Neural cell (in vitro differentiated cells): ENCODE measurements around the gene TRIM8. TPM values are rescaled to one million over a fixed set of nuclear protein-coding genes. Genes with fewer than 3 reads are reported as not detected.

Source experiments
- H2AFZ ChIP-seq: fragments of 200-600, 300-800 bp; sonication (generic), shearing (Covaris generic); 2 replicates; pipeline ENCODE4 v1.6.0; 2014; ENCODE audit warnings: low read depth, mild to moderate bottlenecking, antibody characterized with exemption, low read length, moderate library complexity
- H3F3A ChIP-seq: fragments of 200-600 bp; shearing (Covaris generic); 2 replicates; pipeline ENCODE4 v1.6.1; 2016; ENCODE audit warnings: mild to moderate bottlenecking, moderate library complexity, mixed read lengths, antibody characterized with exemption, low read length; ENCODE audit not compliant: insufficient read depth, poor library complexity, severe bottlenecking
- H3K27ac ChIP-seq: fragments of 200-600, 300-800 bp; sonication (generic), shearing (Covaris generic); 2 replicates; pipeline ENCODE4 v1.5.1; 2014; ENCODE audit warnings: mild to moderate bottlenecking, low read length, moderate library complexity
- H3K27me3 ChIP-seq: fragments of 300-800, 200-600 bp; sonication (generic), shearing (Covaris generic); 2 replicates; pipeline ENCODE4 v1.6.0; 2014; ENCODE audit warnings: mild to moderate bottlenecking, low read depth, low read length, moderate library complexity; ENCODE audit not compliant: insufficient read depth
- H3K36me3 ChIP-seq: fragments of 300-800, 200-600 bp; sonication (generic), shearing (Covaris generic); 2 replicates; pipeline ENCODE4 v1.5.1; 2014; ENCODE audit warnings: mild to moderate bottlenecking, antibody characterized with exemption, low read length, moderate library complexity; ENCODE audit not compliant: insufficient read depth
- H3K4me2 ChIP-seq: fragments of 300-800, 200-600 bp; sonication (generic), shearing (Covaris generic); 2 replicates; pipeline ENCODE4 v1.6.0; 2014; ENCODE audit warnings: mild to moderate bottlenecking, low read length
- H3K4me3 ChIP-seq: fragments of 300-800, 200-600 bp; sonication (generic), shearing (Covaris generic); 2 replicates; pipeline ENCODE4 v1.5.1; 2014; ENCODE audit warnings: mild to moderate bottlenecking, low read length, moderate library complexity
- H3K79me2 ChIP-seq: fragments of 200-600 bp; shearing (Covaris generic); replicated peaks from 2 replicates; pipeline ENCODE4 v1.6.0; 2014; ENCODE audit warnings: mild to moderate bottlenecking, low read length, moderate library complexity; ENCODE audit not compliant: insufficient read depth
- H3K9ac ChIP-seq: fragments of 300-800, 200-600 bp; sonication (generic), shearing (Covaris generic); 2 replicates; pipeline ENCODE4 v1.6.1; 2016; ENCODE audit warnings: mild to moderate bottlenecking, low read length, mixed read lengths
- H3K9me2 ChIP-seq: fragments of 200-600 bp; shearing (Covaris generic); 2 replicates; pipeline ENCODE4 v1.6.1; 2016; ENCODE audit warnings: mild to moderate bottlenecking, low read length, mixed read lengths; ENCODE audit not compliant: insufficient read depth
- H3K9me3 ChIP-seq: fragments of 200-600, 300-800 bp; sonication (generic), shearing (Covaris generic); 2 replicates; pipeline ENCODE4 v1.6.1; 2016; ENCODE audit warnings: mild to moderate bottlenecking, mixed run types, low read length, moderate library complexity, mixed read lengths
- H4K20me1 ChIP-seq: fragments of 200-600 bp; shearing (Covaris generic); 2 replicates; pipeline ENCODE4 v1.6.1; 2016; ENCODE audit warnings: mild to moderate bottlenecking, mixed run types; ENCODE audit not compliant: insufficient read depth
- CTCF ChIP-seq: fragments of 450-650 bp; IDR thresholded peaks from 2 replicates; pipeline ENCODE4 v1.5.1; 2014; ENCODE audit warnings: antibody characterized with exemption, mild to moderate bottlenecking, moderate library complexity; ENCODE audit not compliant: poor library complexity, severe bottlenecking
- EP300 ChIP-seq: fragments of 450-650 bp; conservative IDR thresholded peaks from 2 replicates; pipeline ENCODE4 v1.6.1; 2014; ENCODE audit warnings: antibody characterized with exemption, mild to moderate bottlenecking, moderate library complexity; ENCODE audit not compliant: poor library complexity, severe bottlenecking
- EZH2 ChIP-seq: fragments of 200-600, 300-800 bp; shearing (Covaris generic), sonication (generic); IDR thresholded peaks from 2 replicates; pipeline ENCODE4 v1.6.1; 2014; ENCODE audit warnings: antibody characterized with exemption, low read length, borderline replicate concordance, mild to moderate bottlenecking; ENCODE audit not compliant: insufficient read depth, poor library complexity, severe bottlenecking
- MXI1 ChIP-seq: fragments of 450-650 bp; conservative IDR thresholded peaks from 2 replicates; pipeline ENCODE4 v1.6.1; 2014; ENCODE audit warnings: antibody characterized with exemption, mild to moderate bottlenecking; ENCODE audit not compliant: poor library complexity, severe bottlenecking
- POLR2AphosphoS5 ChIP-seq: IDR thresholded peaks from 2 replicates; pipeline ENCODE4 v1.6.1; 2012
- RAD21 ChIP-seq: fragments of 450-650 bp; conservative IDR thresholded peaks from 2 replicates; pipeline ENCODE4 v1.6.1; 2014; ENCODE audit warnings: antibody characterized with exemption, mild to moderate bottlenecking, moderate library complexity
- REST ChIP-seq: IDR thresholded peaks from 2 replicates; pipeline ENCODE4 v1.6.1; 2012; ENCODE audit warnings: borderline replicate concordance
- SMC3 ChIP-seq: fragments of 450-650 bp; conservative IDR thresholded peaks from 2 replicates; pipeline ENCODE4 v1.6.1; 2014; ENCODE audit warnings: antibody characterized with exemption, mild to moderate bottlenecking, moderate library complexity; ENCODE audit not compliant: poor library complexity
- TAF1 ChIP-seq: IDR thresholded peaks from 2 replicates; pipeline ENCODE4 v1.6.1; 2012; ENCODE audit warnings: low read depth
- polyA plus RNA-seq: library from polyadenylated mRNA; depleted of rRNA; stranded (reverse); fragments of >200 nt; gene quantifications from 2 replicates; pipeline ENCODE4 v1.2.3, GENCODE V29; 2014

Gene TRIM8
- polyA plus RNA-seq, 1 donor from 2014 or later = 47.5 TPM

DNA sequence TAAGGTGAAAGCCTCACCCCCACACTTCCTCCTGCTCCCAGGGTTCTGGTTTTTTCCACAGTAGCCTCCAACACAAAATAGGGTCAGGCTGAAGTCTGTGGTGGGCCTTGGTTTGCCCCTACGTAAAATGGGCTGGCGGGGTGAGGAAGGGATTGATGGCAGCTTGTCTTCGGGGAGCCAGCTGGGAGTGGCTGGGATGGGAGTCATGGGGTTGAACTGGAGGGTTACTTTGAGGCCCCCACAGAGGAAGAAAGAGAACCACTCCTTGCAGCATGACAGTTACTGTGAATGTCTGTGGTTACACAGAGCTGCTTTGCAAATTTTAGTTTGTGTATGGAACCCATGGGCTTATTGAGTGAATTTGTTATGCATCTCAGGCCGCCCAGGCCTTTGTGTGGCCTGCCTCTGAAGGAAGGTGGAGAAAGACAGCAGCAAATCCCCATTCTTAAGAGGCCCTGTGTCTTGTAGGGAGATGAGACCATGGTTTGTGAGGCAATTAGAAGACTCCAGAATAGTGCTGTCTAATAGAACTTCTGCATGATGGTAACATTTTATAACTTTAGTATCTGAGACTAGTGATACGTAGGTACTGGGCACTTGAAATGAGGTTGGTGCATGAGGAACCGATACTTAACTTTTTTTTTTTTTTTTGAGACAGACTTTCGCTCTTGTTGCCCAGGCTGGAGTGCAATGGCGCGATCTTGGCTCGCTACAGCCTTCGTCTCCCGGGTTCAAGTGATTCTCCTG is 8.1 kb downstream of the TRIM8 start:
- H2AFZ ChIP-seq = no peak overlapping the region
- H3K9me2 ChIP-seq = no peaks in the 10 kb centered on the region
- no peak overlapping the region for H3K27ac ChIP-seq
- no peaks in the 10 kb centered on the region for H3K36me3 ChIP-seq
- no peak overlapping the region for H3K4me3 ChIP-seq
- no peaks in the 10 kb centered on the region for H3K27me3 ChIP-seq
- no peaks in the 10 kb centered on the region for H3K9me3 ChIP-seq
- no peaks in the 10 kb centered on the region for H3F3A ChIP-seq
- peaks cover 64% of the 10 kb centered on the region for H3K79me2 ChIP-seq
- H4K20me1 ChIP-seq = peaks cover 19% of the 10 kb centered on the region
- H3K9ac ChIP-seq = no peak overlapping the region
- TF ChIP-seq EZH2 (no peak), RAD21 (no peak), EP300 (no peak), MXI1 (no peak), POLR2AphosphoS5 (no peak), REST (no peak), SMC3 (no peak), CTCF (no peak), TAF1 (no peak)
- H3K4me2 ChIP-seq = no peak overlapping the region

DNA sequence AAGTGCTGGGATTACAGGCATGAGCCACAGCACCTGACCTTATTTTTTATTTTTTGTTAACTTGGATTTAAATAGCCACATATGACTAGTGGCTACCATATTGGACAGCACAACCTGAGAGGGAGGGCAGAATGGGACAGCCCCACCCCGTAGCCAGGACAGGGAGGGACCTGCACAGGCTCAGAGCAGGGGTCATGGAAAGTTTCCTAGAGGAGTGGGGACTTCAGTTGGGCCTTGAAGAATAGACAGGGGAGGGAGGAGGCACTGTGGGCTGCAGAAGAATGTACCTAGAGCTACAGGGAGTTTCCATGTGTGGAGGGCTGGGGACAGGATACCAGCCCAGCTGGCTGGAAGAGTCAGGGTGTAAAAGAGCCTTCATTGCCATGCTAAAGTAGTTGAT is 8.8 kb downstream of the TRIM8 start:
- Histone ChIP-seq H3K9me3 (no peaks in the 10 kb centered on the region), H3K27ac (no peak overlapping the region), H3K9me2 (no peaks in the 10 kb centered on the region), H3K4me2 (no peak overlapping the region), H2AFZ (no peak overlapping the region), H3K27me3 (no peaks in the 10 kb centered on the region), H3K4me3 (no peak overlapping the region), H4K20me1 (peaks cover 13% of the 10 kb centered on the region), H3K36me3 (no peaks in the 10 kb centered on the region), H3K9ac (no peak overlapping the region), H3K79me2 (peaks cover 57% of the 10 kb centered on the region), H3F3A (no peaks in the 10 kb centered on the region)
- TF ChIP-seq MXI1 (no peak), EP300 (no peak), REST (no peak)
